ENCODE results near the gene RCBTB2.

DNA sequence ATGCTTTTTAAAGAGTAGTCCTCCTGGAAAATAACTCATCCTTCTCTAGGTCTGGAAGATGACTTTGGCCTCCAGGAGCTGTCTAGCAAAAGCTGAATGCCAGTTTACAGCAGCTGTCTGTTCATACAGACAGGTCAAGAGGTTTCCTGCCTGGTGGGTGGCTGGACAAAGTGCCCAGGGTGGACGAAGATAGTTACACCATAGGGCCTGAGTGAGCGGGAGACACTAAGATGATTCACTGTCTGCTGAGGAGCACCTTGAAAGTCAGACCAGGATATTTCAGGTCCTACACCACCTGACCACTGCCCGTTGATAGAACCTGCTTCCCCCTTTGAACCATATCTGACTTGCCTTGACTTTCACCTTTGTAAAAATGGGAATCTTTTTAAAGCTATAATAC lies 49.2 kb upstream of the RCBTB2 start:
- no peak for TF ChIP-seq EZH2phosphoT487 (IDR thresholded peaks at IDR 0.05; ENCODE audit: insufficient read depth, low read depth)
- TF ChIP-seq EZH2 (IDR thresholded peaks at IDR 0.05; ENCODE audit: insufficient read depth, poor library complexity, severe bottlenecking) = no peak

Data from GM23248 (cell line).